ENCODE results near the gene USP14. TPM values are rescaled to one million over a fixed set of nuclear protein-coding genes. Genes with fewer than 3 reads are reported as not detected.

Gene USP14
- total and polyA plus RNA-seq, 2 experiments from 2014 or later: 13.9 to 94.8 TPM

GRCh38 chr18:213966-214365 lies 55.6 kb downstream of the USP14 start:
- Histone ChIP-seq H3F3A (ENCODE audit: insufficient read depth) (peaks cover 22% of the 10 kb centered on the region), H2AFZ (no peak overlapping the region), H3K9me3 (ENCODE audit: low read depth) (no peaks in the 10 kb centered on the region), H3K9me2 (ENCODE audit: insufficient read depth) (no peaks in the 10 kb centered on the region), H3K36me3 (ENCODE audit: low read depth) (peaks cover 73% of the 10 kb centered on the region), H3K9ac (no peak overlapping the region), H4K20me1 (ENCODE audit: insufficient read depth) (no peaks in the 10 kb centered on the region), H3K4me3 (no peak overlapping the region), H3K79me2 (ENCODE audit: insufficient read depth) (0 out of 2 replicates have a peak, but pooled peaks cover 7% of the 10 kb centered on the region), H3K4me2 (ENCODE audit: unreplicated experiment) (no peak overlapping the region), H3K27me3 (replicated peaks; ENCODE audit: insufficient read depth) (no peaks in the 10 kb centered on the region), H3K4me1 (ENCODE audit: insufficient read depth) (no peaks in the 10 kb centered on the region), H3K27ac (no peak overlapping the region)
- no peak for TF ChIP-seq EZH2 (IDR thresholded peaks at IDR 0.05; ENCODE audit: insufficient read depth, poor library complexity, severe bottlenecking)
- no peak for TF ChIP-seq EZH2phosphoT487 (IDR thresholded peaks at IDR 0.05; ENCODE audit: insufficient read depth, low read depth)
- 57 to 62% methylated on average over 3 of the region's 3 CpGs for WGBS, 2 experiments (ENCODE audit: low coverage in 1 of 2, low lambda C conversion rate in 2 of 2, missing lambda C conversion rate in 2 of 2)
- no peak for DNase-seq
- in situ Hi-C loops (cut with MboI): no loop called here

GRCh38 chr18:215448-216010 lies 57.2 kb downstream of the USP14 start:
- no peak for DNase-seq
- peaks cover 22% of the 10 kb centered on the region for H3F3A ChIP-seq (ENCODE audit: insufficient read depth)
- no peaks in the 10 kb centered on the region for H3K79me2 ChIP-seq (ENCODE audit: insufficient read depth)
- H3K9me3 ChIP-seq (ENCODE audit: low read depth): no peaks in the 10 kb centered on the region
- H3K36me3 ChIP-seq (ENCODE audit: low read depth): peaks cover 59% of the 10 kb centered on the region
- no peak for TF ChIP-seq EZH2phosphoT487 (IDR thresholded peaks at IDR 0.05; ENCODE audit: insufficient read depth, low read depth)
- no peak for TF ChIP-seq EZH2 (IDR thresholded peaks at IDR 0.05; ENCODE audit: insufficient read depth, poor library complexity, severe bottlenecking)
- no peaks in the 10 kb centered on the region for H3K27me3 ChIP-seq (replicated peaks; ENCODE audit: insufficient read depth)
- WGBS, 2 experiments (ENCODE audit: low coverage in 1 of 2, low lambda C conversion rate in 2 of 2, missing lambda C conversion rate in 2 of 2): 82 to 83% methylated on average over 5 of the region's 5 CpGs
- no peaks in the 10 kb centered on the region for H3K4me1 ChIP-seq (ENCODE audit: insufficient read depth)
- H4K20me1 ChIP-seq (ENCODE audit: insufficient read depth): no peaks in the 10 kb centered on the region
- no peak overlapping the region for H3K27ac ChIP-seq
- no peak overlapping the region for H3K4me2 ChIP-seq (ENCODE audit: unreplicated experiment)
- H3K9ac ChIP-seq: no peak overlapping the region
- H3K9me2 ChIP-seq (ENCODE audit: insufficient read depth): no peaks in the 10 kb centered on the region
- H3K4me3 ChIP-seq: no peak overlapping the region
- no peak overlapping the region for H2AFZ ChIP-seq
- in situ Hi-C loops (cut with MboI): no loop called here

DNA sequence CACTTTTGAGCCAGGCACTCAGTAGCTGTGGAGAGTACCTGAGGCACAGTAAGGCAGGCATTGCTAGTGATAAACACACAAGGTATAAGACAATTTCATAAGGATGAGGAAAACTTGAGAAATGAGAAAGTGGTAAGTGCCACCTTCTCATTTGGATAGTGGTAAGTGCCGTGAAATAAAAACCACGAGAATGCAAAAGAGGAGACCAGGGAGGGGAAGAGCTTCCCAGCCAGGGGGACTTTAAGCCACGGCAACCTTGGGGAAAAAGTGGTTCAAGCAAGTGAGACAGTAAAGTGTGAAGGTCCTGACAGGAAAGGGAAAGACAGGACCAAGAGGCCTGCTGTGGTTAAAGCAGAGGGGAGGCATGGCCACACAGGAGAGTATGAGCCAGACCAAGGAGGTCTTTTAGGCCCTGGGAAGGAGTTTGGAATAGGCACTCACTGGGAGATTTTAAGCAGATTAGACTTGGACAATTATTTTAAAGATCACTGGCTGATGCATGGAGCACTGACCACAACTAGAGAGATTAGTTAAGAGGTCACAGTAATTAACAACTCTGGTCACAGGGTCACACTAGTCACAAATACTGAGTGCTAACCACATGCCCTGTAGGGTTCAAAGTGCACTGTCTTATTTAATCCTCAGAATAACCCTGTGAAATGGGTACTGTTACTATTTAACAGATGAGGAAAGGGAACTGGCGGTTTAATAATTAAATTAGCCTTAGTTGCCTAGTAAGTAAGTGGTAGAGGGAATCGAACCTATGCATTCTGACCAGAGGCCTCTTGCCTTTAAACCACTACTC lies 59.4 kb downstream of the USP14 start:
- no peak overlapping the region for H3K27ac ChIP-seq
- peaks cover 50% of the 10 kb centered on the region for H3K36me3 ChIP-seq (ENCODE audit: low read depth)
- no peaks in the 10 kb centered on the region for H4K20me1 ChIP-seq (ENCODE audit: insufficient read depth)
- no peak overlapping the region for H3K9ac ChIP-seq
- peaks cover 29% of the 10 kb centered on the region for H3F3A ChIP-seq (ENCODE audit: insufficient read depth)
- no peak for TF ChIP-seq EZH2 (IDR thresholded peaks at IDR 0.05; ENCODE audit: insufficient read depth, poor library complexity, severe bottlenecking)
- TF ChIP-seq EZH2phosphoT487 (IDR thresholded peaks at IDR 0.05; ENCODE audit: insufficient read depth, low read depth): no peak
- no peak overlapping the region for H2AFZ ChIP-seq
- no peak overlapping the region for H3K4me2 ChIP-seq (ENCODE audit: unreplicated experiment)
- H3K4me1 ChIP-seq (ENCODE audit: insufficient read depth): no peaks in the 10 kb centered on the region
- DNase-seq: no peak
- H3K9me3 ChIP-seq (ENCODE audit: low read depth): no peaks in the 10 kb centered on the region
- WGBS, 2 experiments (ENCODE audit: low coverage in 1 of 2, low lambda C conversion rate in 2 of 2, missing lambda C conversion rate in 2 of 2): 74 to 75% methylated on average over 5 of the region's 5 CpGs
- H3K4me3 ChIP-seq: no peak overlapping the region
- no peaks in the 10 kb centered on the region for H3K79me2 ChIP-seq (ENCODE audit: insufficient read depth)
- in situ Hi-C loops (cut with MboI): no loop called here
- H3K27me3 ChIP-seq (replicated peaks; ENCODE audit: insufficient read depth): no peaks in the 10 kb centered on the region
- H3K9me2 ChIP-seq (ENCODE audit: insufficient read depth): no peaks in the 10 kb centered on the region

DNA sequence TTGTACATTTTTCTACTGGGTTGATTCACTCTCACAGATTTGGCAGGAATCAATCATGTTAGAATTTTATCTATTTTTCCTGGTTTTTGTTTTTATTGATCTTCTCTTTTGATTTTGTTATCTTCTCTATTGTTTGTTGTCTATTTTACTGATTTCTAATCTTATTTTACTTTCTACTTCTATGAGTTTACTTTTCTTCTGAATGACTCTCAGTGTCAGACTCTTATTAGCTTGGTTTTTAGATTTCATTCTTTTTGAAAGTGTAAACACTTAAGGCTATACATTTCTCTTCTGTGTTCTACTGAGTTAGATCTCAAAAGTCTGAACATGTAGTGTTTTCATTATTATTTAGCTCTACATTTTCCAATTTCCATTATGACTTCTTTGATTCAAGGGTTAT lies 62.4 kb downstream of the USP14 start:
- TF ChIP-seq EZH2phosphoT487 (IDR thresholded peaks at IDR 0.05; ENCODE audit: insufficient read depth, low read depth): no peak
- TF ChIP-seq EZH2 (IDR thresholded peaks at IDR 0.05; ENCODE audit: insufficient read depth, poor library complexity, severe bottlenecking): no peak
- Histone ChIP-seq H2AFZ (no peak overlapping the region), H4K20me1 (ENCODE audit: insufficient read depth) (no peaks in the 10 kb centered on the region), H3K27me3 (replicated peaks; ENCODE audit: insufficient read depth) (no peaks in the 10 kb centered on the region), H3K27ac (no peak overlapping the region), H3K4me3 (no peak overlapping the region), H3K79me2 (ENCODE audit: insufficient read depth) (no peaks in the 10 kb centered on the region), H3K9me2 (ENCODE audit: insufficient read depth) (no peaks in the 10 kb centered on the region), H3K9me3 (ENCODE audit: low read depth) (no peaks in the 10 kb centered on the region), H3F3A (ENCODE audit: insufficient read depth) (peaks cover 22% of the 10 kb centered on the region; the same call in 1 of the 2 replicates), H3K9ac (no peak overlapping the region), H3K4me1 (ENCODE audit: insufficient read depth) (no peaks in the 10 kb centered on the region), H3K4me2 (ENCODE audit: unreplicated experiment) (no peak overlapping the region), H3K36me3 (ENCODE audit: low read depth) (peaks cover 50% of the 10 kb centered on the region)
- DNase-seq: no peak
- in situ Hi-C loops (cut with MboI): no loop called here

All from GM23248 (cell line).